ENCODE results near the gene PHAF1.
A peak's percentile ranks its signal among the peaks of the same experiment; 100 is the strongest.

Gene PHAF1

DNA sequence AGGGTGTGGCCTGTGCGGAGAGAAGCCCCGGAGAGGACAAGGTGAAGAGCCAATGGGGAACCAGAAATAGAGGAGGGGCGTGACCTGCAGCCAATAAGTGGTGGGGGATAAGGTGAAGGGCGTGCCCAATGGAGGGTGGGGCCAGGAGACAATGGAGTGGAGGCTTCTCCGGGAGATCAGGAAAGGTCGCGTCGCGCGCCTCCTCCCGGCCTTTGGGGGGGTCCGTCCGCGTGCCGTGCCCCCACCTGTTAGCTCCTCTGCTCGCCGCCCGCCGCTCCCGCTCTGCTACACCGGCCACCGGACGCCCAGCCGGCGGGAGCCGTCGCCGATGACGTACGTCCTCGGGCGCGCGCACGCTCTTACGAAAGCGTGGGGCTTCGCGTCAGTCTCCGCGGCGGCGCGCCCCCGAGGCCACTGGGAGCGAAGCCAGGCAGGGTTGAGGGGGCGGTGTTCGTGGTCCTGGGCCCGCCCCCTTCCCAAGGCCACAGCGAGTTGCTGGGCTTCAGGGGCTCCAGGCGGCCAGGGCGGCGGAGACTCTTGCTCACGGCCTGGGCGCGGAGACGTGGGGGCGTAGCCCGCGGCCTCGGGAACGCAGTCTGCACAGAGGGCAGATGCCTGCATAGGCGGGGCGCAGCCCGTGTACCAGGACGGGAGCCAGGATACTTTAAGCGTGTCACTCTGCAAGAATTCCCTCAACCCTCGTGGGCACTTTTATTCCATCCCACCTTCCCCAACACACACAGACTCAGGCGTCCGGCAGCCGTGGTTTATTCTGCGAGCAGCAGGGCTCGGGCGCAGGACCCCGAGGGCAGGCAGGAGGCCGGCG is 74.1 kb downstream of the PHAF1 start, which contains the start of gene MATCAP1:
Gene MATCAP1, minus strand, starts transcription at position 337 of the 826 bp plus-strand sequence. CDS start 3,353 bp downstream, outside the sequence.
- peak; percentile 97 for DNase-seq

DNA sequence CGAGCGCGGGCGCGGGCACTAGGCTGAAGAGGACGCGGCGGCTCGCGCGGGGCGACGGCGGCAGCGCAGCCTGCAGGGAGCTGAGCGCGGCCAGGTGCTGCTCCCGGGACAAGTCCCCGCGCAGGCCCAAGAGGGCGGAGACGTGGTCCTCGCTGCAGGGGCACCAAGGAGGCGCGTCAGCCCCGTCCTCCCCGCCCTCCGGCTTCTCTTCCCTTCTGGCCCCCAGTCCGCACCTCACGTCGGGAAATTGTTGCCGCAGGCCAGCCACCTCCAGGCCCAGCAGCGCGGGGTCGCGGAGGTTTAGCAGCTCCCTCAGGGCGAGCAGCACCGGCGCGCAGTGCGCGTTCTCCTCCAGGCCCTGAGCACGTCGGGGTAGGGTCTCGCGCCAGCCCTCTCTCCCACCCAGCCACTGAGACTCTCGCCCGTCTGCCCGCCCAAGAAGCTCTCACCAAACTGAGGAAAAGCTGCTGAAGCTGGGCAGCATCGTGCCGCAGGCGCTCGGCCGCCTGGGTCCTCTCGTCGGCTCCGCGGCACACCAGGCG is 74.8 kb downstream of the PHAF1 start:
- no peak for DNase-seq

DNA sequence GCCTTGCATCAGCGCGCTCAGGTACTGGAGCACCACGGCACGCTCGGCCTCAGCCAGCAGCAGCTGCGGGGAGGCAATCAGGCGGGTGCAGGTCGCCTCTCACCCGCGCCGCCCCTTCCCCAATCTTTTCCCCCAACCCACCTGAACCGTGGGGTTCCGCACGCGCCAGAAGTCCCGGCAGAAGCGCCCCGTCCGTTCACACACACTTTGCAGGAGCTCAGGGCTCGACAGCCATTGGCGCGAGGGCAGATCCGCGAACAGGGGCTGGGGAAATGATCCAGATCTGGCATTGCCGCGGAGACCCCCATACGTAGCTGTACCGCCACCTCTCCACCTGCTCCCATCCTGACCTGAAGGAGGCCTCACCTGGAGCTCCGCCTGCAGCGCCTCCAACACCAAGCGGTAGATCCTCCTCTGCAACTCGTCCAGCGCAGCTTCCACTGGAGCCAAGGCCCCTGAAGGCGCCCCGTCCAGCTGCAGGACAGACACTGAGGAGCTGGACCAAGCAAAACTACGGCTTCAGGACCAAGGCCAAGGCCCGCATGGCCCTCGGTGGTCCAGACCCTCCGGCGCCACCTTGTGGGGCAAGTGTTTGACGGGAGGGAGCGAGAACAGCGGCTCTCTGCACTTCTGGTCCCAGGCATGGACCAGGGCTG is 75.4 kb downstream of the PHAF1 start:
- peak; percentile 34 for DNase-seq

DNA sequence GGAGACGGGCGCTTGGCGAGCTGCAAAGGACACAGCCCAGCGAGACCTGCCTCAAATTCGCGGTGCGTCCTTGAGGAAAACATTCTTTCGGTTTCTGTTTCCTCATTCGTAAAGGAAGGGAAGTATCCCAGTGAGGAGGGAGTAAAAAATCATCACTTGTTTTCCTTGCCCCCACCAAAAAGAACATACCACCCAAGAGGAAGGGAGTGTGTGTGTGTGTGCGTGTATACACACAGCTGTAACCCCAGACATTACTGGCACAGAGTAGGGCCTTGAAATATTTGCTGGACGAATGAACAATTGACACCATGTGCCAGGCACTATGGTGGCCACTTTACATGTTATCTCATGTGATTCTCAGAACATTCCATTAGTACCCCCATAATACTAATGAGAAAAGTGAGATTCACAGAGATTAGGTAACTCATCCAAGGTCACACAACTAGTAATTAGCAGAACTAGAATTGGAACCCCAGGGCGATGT is 76.0 kb downstream of the PHAF1 start:
- no peak for DNase-seq

DNA sequence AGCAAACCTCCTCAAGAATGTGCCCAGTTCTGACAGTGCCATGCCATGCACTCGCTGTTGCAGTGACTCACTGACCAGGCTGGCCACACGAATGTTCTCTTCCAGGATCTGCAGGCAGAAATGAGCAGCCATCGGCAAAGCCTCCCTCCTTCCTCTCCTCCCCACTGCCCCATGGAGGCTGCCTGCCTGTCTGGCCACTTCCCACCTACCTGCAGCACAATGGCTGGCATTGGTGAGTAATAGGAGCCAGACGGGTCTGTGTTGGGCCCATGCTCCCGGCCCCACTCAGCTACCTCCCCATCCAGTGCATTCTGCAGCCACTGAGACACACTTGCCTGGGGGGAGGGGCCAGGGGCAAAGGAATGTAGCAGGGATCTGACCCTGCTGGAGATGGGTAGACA is 76.8 kb downstream of the PHAF1 start:
- DNase-seq, result no peak

DNA sequence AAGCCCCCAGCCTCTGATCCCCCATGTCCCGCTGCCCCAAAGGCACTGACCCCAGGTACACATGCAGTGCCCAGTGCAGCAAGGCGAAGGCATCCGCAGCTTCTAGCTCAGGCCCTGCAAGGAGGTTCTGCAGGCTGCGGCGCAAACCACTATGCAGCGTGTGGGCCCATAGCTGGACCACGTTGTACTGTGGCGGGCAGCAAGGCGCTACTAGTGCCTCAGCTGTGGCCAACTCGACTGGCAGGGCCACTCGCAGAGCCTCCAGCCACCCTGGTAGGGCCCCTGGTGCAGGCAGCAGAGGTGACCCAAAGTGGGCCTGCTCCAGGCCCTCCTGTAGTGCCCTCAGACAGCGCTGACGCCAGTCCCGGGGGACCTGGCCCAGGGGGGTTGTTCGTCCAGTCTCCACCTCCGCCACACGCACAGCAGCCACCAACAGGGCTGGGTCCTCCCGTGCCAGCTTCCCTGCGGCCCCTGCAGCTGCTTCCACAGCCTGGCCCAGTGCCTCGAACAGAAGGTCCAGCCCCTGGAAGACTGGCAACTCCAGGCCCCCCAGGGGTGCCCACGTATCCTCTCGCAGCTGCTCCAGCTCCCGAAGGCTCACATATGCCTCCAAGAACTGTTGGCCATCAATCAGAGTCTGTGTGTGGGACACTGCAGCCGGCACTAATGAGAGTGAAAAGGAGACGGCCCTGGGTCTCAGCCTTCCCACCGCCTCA is 77.6 kb downstream of the PHAF1 start:
- DNase-seq, result no peak

DNA sequence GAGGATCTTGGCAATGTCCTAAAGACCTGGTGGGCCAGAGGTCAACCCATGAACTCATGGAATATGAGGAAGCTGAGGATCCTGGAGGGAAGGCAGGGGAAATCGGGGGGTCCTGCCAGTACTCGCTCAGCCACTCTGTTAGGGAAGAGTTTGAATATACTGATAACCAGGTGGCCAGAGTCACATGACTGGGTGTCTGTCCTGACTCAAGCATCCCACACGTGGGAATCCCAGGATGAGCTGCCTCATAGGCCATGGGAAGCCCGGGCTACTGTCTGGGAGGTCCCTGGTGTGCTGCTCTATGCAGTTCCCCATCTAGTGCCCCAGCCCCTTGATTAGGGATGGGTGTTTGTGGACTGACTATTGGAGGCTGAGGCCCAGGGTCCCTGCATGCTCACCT is 78.6 kb downstream of the PHAF1 start:
- DNase-seq, result no peak

DNA sequence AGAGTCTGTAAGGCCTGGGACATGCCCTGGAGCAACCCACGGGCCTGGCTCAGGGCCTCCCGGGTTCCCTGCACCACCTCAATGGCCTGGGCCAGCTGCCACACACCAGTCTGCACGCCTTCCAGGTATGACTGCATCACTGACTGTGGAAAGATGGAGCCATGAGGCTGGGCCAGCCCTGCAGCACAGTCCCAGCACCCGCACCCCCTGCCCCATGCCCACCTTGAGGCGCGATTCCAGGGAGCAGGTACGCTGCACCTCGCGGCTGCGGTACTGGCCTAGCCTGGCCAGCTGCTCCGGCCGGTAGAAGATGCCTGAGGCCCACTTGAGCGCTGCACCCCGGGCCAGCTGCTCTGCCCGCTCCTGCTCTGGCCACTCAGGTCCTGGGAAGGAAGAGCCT is 79.1 kb downstream of the PHAF1 start:
- no peak for DNase-seq

DNA sequence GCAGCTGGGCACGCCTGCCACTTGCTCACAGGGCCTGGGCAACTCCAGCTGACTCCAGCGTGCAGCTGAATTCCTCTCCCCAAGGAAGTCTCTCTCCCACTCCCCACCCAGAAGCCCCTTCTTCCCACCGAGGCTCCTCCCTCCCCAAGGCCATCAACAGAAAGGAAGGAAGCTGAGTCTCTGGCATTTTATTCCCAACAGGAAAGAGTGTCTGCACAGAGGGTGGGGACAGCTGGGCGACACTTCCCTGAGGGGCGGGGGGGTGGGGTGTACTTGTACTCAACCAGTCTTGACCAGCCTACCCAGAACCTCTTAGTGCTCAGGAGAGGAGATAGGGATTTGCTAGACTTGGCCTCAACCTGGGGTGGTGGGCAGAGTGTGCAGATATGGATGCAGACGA is 80.3 kb downstream of the PHAF1 start, which contains the start of gene EXOC3L1:
Gene EXOC3L1, minus strand, starts transcription at position 96 of the 400 bp plus-strand sequence. CDS start 460 bp downstream, outside the sequence.
- DNase-seq, result no peak

DNA sequence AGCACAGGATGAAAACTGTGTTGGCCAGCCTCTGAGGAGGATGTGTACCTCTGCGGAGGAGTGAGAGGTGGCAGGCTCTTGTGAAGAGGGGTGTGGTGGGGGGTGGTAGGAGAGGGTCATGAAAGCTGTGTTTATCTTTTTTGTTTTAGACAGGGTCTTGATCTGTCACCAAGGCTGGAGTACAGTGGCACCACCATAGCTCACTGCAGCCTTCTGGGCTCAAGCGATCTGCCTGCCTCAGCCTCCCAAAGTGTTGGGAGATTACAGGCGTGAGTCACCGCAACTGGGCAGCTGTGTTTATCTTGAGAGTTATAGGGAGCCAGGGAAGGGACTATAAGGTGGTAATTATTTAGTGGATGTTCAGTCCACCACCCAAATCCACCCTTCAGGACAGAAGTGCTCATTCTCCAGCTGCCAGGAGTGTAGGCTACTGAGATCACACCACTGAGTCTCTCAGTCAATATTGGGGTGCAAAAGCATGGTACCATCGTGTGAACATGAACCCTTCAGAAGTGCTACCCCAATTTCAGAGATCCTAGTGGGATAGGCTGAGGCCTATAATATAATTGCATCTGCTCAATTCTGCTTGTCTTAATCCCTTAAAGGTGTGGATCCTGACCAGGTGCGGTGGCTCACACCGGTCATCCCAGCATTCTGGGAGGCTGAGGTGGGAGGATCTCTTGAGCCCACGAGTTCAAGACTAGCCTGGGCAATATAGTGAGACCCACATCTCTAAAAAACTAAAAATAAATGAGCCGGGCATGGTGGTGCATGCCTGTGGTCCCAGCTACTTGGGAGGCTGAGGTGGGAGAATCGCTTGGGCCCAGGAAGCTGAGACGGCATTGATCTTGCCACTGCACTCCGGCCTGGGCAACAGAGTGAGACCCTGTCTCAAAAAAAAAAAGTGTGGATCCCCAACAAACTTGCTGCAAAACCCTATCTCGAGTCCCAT is 81.0 kb downstream of the PHAF1 start:
- DNase-seq, result no peak

DNA sequence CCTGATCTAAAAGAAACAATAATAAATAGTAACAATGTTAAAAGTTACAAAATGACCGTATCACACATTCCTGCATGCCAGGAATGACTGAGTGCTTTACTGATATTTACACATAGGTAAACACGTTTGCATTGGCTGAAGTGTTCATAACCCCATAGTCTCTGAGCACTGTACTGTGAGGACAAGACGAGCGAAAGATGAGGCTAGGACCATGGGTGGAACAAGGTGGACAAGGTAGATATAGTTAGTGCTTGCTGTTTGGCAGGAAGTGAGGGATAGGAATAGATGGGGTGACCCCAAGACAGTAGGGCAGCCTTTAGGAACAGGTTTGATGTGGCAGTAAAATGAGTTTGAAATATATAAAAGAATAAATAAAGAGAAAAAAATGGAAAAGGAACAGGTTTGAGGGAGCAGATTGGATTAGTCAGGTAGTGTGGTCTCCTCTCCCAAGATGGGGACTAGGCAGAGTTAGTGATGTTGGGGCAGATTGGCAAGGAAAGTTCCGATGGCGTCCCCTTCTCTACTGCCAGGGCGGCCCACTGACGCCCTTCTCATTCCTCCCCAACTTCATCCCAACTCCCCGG is 81.8 kb downstream of the PHAF1 start:
- DNase-seq, result no peak

DNA sequence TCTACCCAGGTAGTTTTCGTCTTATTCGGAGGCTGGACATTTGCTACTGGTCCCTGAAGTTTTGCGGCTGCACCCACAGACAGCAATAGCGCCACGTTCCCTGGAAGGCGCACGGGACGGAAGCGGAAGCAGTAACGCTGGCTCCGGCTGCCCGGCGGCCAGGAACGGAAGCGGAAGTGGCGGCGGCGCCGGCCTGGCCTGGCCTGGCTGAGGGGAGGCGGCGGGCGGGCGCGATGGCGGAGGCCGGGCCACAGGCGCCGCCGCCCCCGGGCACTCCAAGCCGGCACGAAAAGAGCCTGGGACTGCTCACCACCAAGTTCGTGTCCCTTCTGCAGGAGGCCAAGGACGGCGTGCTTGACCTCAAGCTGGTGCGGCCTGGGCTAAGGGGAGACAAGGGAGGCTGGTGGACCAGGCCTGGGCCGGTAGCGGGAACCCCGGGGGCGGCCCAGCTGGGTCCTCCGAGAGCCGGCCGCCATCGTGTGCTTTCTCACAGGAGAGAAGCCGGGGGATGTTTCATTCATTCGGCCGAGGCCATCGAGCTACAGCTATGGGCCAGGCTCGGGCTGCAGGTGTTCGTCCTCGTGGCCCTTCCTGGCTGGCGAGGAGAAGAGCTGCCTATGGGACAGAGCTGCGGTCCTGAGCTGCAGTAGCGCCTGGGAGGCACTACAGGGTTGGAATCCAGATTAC is 82.4 kb downstream of the PHAF1 start, which contains the start of gene E2F4:
Gene E2F4, plus strand, starts transcription at position 161 of the 687 bp plus-strand sequence. Its CDS starts 73 bp downstream, at position 234.
- DNase-seq, result peak; percentile 64

DNA sequence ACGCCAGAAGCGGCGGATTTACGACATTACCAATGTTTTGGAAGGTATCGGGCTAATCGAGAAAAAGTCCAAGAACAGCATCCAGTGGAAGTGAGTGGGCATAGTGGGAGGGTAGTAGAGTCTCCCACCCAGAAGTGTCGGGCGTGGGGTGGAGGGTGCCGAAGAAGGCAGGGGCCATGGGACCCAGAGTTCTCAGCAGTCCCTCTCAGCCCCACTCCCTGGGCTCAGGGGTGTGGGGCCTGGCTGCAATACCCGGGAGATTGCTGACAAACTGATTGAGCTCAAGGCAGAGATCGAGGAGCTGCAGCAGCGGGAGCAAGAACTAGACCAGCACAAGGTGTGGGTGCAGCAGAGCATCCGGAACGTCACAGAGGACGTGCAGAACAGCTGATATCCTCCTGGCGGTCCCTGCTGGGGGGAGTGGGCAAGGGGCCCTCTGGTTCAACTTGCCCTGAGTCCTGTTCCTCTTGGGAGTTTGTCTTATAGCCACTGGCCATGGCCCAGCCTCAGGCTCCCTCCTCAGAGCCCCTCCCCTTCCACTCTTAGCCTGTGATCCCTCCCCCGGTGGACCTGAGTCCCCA is 83.1 kb downstream of the PHAF1 start:
- DNase-seq, result no peak

DNA sequence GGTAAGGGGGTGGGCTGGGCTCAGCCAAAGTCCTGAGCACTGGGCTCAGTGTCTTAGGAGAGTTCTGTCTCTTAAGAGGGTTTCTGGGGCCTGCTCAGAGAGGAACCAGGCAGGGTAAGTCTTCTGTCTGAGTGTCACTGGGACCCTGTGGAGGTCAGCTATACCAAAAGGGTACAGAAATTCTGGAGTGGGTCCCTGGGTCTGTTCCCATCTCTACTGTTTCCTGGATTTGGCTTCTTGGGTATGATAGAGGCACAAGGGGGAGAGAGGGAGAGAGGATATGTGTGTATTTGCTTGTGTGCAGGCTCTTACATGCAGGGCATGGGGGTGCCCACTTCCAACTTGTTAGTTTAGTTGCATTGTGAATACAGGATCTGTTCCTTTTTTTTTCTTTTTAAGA is 83.8 kb downstream of the PHAF1 start:
- no peak for DNase-seq

DNA sequence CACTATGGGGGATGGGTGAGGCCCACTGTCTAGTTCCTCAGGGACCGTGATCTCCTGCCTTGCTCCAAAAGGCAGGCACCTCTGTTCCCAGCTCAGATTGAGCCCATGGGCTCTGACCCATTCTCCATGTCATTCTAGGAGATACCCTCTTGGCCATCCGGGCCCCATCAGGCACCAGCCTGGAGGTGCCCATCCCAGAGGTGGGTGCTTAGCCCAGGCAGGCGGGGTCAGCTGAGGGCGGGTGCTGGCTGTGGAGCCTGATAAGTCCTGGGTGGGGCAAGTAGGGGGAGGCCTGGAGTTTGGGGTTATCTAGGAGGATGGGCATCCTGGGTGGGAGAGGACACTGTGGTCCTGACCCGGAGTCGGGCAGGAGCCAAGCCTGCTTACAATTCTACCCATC is 84.5 kb downstream of the PHAF1 start:
- DNase-seq, result no peak

DNA sequence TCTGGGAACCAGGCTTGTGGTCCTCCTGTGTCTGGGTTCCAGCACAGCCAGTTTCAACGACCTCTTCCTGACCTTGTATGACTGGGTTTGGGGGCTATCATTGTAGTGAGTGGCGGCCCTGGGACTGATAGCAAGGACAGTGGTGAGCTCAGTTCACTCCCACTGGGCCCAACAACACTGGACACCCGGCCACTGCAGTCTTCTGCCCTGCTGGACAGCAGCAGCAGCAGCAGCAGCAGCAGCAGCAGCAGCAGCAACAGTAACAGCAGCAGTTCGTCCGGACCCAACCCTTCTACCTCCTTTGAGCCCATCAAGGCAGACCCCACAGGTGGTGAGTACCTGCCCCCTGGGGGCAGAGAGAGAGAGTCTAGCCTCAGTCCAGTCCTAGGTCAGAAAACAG is 85.9 kb downstream of the PHAF1 start:
- DNase-seq, result no peak

DNA sequence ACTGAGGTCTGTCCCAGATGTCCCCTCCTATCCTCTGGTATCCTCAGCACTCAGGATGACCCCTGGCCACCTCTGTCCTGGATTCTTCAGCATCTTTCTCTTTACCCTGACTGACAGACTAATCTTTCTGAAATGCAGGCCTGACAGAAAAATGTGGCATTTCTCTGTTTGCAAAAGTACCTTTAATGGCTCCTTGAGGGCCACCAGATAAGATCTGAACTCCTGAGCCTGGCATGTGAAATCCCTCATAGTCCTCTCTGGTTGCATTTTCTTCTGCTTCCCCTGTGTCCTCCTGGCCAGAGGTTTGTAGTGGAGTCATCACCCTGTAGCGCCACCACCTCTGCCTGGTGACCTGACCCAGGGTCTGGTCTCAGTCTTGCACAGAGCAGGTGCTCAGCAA is 87.1 kb downstream of the PHAF1 start:
- no peak for DNase-seq

DNA sequence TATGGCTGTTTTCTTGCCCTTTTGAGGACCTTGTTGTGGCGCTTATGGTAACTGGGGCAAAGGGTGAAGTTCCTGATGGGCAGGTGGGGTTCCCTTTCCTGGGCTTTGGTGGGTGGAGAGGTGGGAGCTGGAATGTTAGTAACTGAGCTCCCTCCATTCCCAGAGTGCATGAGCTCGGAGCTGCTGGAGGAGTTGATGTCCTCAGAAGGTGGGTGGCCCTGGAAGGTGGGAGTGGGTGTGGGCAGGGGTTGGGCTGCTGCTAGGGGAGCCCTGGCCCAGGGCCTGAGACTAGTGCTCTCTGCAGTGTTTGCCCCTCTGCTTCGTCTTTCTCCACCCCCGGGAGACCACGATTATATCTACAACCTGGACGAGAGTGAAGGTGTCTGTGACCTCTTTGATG is 88.0 kb downstream of the PHAF1 start:
- DNase-seq, result no peak

Data from GF-D8 (cell line).